HG02588 (cell line): ENCODE data around the gene GPC5.
"Not testable (repeated sequence)": the region's sequence is repeated elsewhere in the genome, so short reads cannot be mapped to it uniquely, and the experiment has no call there.

Experiments used
- ATAC-seq: cut with Tn5 transposase; IDR thresholded peaks from one replicate; pipeline ENCODE4 v1.9.1; 2021; ENCODE audit warnings: mild to moderate bottlenecking, moderate library complexity; ENCODE audit not compliant: unreplicated experiment

The GPC5 gene

GRCh38 chr13:91764527-91764926, 366.1 kb downstream of the GPC5 start:
- ATAC-seq = no peak

- no peak for ATAC-seq
Observed at GRCh38 chr13:91767651-91768050, 369.2 kb downstream of the GPC5 start.

DNA sequence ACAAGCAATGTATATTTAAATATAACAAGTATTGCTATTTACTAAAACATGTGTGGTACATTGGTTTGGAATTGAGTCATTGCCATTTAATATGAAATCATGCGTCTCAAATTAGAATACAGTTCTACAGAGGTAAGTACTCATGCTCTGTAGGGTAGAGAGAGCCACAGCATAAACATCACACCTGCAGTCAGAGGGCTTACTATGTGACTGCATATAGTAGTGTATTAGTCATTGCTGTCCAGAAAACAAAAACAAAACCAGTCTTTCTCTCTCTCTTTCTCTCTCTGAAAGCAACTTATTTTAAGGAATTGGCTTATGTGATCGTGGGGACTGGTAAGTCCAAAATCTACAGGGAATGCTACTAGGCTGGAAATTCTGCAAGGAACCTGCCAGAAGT, 370.3 kb downstream of the GPC5 start:
- no peak for ATAC-seq

GRCh38 chr13:91771229-91771628, 372.8 kb downstream of the GPC5 start:
- no peak for ATAC-seq

GRCh38 chr13:91773591-91774227, 375.3 kb downstream of the GPC5 start:
- no peak for ATAC-seq

- ATAC-seq = no peak
Observed at GRCh38 chr13:91774397-91774796, 376.0 kb downstream of the GPC5 start.

GRCh38 chr13:91776611-91777193, 378.3 kb downstream of the GPC5 start:
- no peak for ATAC-seq

GRCh38 chr13:91778123-91778522, 379.7 kb downstream of the GPC5 start:
- no peak for ATAC-seq

DNA sequence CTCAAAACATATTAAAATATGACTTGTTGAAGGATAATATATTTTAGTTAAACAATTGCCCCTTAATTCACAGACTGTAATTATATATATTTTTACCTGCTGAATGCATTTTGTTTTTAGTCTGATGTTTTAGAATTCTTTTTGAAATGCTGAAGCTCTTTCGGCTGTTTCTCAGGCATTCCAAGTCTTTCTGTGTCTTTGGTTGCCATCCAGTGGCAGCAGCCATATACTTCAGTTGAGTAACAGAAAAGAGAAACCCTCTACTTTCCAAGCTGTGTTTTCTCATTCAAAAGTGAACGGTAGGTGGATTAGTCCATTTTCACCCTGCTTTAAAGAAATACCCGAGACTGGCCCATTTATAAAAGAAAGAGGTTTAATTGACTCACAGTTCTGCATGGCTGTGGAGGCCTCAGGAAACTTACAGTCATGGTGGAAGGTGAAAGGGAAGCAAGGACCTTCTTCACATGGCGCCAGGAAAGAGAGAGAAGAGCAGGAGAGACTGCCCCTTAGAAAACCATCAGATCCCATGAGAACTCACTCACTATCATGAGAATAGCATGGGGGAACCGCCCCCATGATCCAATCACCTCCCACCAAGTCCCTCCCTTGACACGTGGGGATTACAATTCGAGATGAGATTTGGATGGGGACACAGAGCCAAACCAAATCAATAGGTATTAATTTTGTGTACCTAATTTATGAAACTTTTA, 383.7 kb downstream of the GPC5 start:
- ATAC-seq = not testable (repeated sequence)

DNA sequence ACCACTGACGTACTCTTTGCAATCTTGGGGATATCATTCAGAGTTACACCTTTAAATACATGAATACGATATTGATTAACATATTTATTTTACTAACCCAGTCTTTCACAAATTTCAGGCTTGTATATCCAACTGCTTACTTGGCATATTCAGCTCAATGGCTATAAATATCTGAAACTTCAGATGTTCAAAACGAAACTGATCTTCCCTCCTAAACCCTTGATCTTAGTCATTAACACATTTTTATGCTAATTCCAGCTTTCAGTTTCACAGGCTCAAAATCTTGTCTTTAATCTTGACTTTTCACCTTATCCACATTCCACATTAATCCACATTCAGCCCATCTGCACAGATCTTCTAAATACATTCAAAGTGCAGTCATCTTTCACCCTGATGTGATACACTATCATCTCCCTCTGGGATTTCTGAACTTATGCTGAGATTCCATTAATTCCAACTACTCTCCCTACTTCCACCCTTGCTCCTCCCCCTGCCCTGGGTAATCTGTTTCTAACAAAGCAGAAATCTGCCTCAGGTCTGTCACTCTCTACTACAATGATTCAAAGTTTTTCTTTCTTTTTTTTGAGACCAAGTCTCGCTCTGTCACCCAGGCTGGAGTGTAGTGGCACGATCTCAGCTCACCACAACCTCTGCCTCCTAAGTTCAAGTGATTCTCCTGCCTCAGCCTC, 387.2 kb downstream of the GPC5 start:
- peak; percentile 76 for ATAC-seq

DNA sequence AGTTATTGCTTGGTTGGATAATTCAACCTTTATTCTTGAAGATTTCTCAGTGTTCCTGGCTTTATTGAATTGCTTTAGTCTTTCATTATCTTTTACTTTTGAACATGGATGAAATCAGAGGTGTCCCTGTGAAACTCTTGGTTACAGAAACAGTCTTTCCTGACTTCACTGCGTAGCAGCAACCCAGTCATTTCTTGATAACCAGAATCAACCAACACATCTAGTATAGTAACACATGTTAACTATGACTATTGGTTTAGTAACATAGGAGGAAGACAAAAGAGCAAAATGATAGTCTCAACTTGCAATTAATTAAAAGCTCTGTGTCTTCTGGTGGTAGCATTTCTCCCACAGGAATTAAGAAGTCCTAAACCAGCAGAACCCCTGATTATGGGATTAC, 393.6 kb downstream of the GPC5 start:
- no peak for ATAC-seq

DNA sequence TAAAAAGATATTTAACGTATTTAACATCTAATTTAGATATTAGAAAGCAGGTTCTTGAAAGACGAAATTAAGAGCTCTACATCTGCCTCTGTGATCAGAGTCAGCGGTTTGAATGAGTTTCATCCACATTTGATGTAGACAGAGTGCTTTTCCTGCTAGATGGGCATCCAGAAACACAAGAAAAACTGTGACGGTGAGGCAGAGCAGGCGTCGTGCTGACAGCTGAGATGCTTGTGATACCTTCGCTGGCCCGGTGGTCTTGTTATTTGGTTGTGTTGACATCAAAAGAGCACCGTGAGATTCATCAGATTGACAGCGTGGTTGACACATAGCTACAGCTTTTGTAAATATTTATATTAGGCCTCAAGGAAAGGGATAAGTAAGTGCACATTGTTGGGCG, 399.1 kb downstream of the GPC5 start:
- no peak for ATAC-seq

GRCh38 chr13:91798338-91798737, 399.9 kb downstream of the GPC5 start:
- not testable (repeated sequence) for ATAC-seq

GRCh38 chr13:91801772-91802171, 403.4 kb downstream of the GPC5 start:
- ATAC-seq = not testable (repeated sequence)

- no peak for ATAC-seq
Observed at GRCh38 chr13:91802957-91803356, 404.5 kb downstream of the GPC5 start.

GRCh38 chr13:91804724-91805123, 406.3 kb downstream of the GPC5 start:
- ATAC-seq = no peak

- ATAC-seq = no peak
Observed at GRCh38 chr13:91805605-91806004, 407.2 kb downstream of the GPC5 start.

GRCh38 chr13:91809161-91809560, 410.7 kb downstream of the GPC5 start:
- ATAC-seq = no peak

DNA sequence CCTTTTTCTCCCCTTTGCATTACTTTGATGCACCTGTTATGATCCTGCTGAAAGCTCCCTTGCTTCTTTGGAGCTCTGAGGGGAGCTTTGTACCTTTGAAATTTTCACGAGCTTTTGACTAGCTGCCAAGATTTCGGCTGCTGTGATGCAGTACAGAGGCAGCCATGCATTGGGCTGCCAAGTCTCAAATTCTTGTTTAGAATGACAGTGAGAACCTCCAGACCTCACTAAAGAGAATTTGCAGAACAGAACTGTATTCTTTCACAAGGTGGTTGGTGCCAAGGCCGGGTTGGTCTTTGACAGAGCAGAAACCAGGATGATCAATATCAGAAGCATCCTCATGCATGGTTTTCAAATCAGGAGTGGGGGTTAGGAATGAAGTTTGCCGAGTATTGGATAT, 414.8 kb downstream of the GPC5 start:
- no peak for ATAC-seq

GRCh38 chr13:91816263-91816807, 417.9 kb downstream of the GPC5 start:
- no peak for ATAC-seq

GRCh38 chr13:91817250-91817649, 418.8 kb downstream of the GPC5 start:
- ATAC-seq = no peak
